HEK293 (cell line): Measurements from ENCODE around the gene C19orf12.

Experiments used
- CTCF ChIA-PET: fragments of 350-600 bp; formaldehyde crosslinking; extraction: SDS; loops from one replicate; lab custom pipeline; 2021; ENCODE audit warnings: antibody characterized with exemption; lab: Yijun Ruan, JAX
- POLR2A ChIA-PET: fragments of 300-600 bp; formaldehyde crosslinking; extraction: SDS; loops from one replicate; lab custom pipeline; 2020; ENCODE audit warnings: antibody characterized with exemption, inconsistent platforms; lab: Yijun Ruan, JAX
- H3K27ac ChIP-seq: fragments of 200-500 bp; sonication (Bioruptor generic); 2 replicates; pipeline ENCODE4 v1.5.1; 2014; ENCODE audit warnings: low read depth, low read length, control low read depth, inconsistent platforms; ENCODE audit errors: extremely low read depth
- H3K36me3 ChIP-seq, 2 experiments: fragments of 200-500 bp in 1 of 2; sonication (Bioruptor generic) in 1 of 2; 1 replicate in 1 of 2; 2 replicates in 1 of 2; pipeline ENCODE4 v1.5.1; 2014 to 2017; ENCODE audit warnings: inconsistent platforms in 2 of 2, low read length in 2 of 2; ENCODE audit not compliant: control insufficient read depth in 2 of 2, insufficient read depth in 1 of 2
- H3K4me1 ChIP-seq: fragments of 200-500 bp; sonication (Bioruptor generic); 2 replicates; pipeline ENCODE4 v1.5.1; 2014; ENCODE audit warnings: mild to moderate bottlenecking, low read length, inconsistent platforms; ENCODE audit not compliant: control insufficient read depth, insufficient read depth
- H3K4me3 ChIP-seq: 2 replicates; pipeline ENCODE4 v1.5.1; 2011; ENCODE audit warnings: low read depth, mild to moderate bottlenecking, control low read depth, low read length, moderate library complexity
- H3K9me3 ChIP-seq: fragments of 200-500 bp; sonication (Bioruptor generic); 2 replicates; pipeline ENCODE4 v1.5.1; 2014; ENCODE audit warnings: low read depth, low read length, inconsistent platforms; ENCODE audit not compliant: control insufficient read depth, insufficient read depth
- GLI2 ChIP-seq: fragments of 450-650 bp; formaldehyde crosslinking; IDR thresholded peaks from 2 replicates; pipeline ENCODE4; 2017; ENCODE audit warnings: missing biosample characterization, missing genetic modification characterization, low read depth, borderline replicate concordance
- REST ChIP-seq: fragments of 450-650 bp; formaldehyde crosslinking; IDR thresholded peaks from 2 replicates; pipeline ENCODE4 v1.5.1; 2016; ENCODE audit warnings: missing biosample characterization, missing genetic modification characterization
- SCRT2 ChIP-seq: fragments of 450-650 bp; formaldehyde crosslinking; IDR thresholded peaks from 2 replicates; pipeline ENCODE4 v1.5.1; 2016; ENCODE audit warnings: missing biosample characterization, missing genetic modification characterization
- YY1 ChIP-seq: fragments of 450-650 bp; formaldehyde crosslinking; IDR thresholded peaks from 2 replicates; pipeline ENCODE4 v1.5.1; 2018; ENCODE audit warnings: missing biosample characterization, missing genetic modification characterization
- ZBTB1 ChIP-seq: fragments of 450-650 bp; formaldehyde crosslinking; IDR thresholded peaks from 2 replicates; pipeline ENCODE4 v1.5.1; 2016; ENCODE audit warnings: missing biosample characterization, missing genetic modification characterization
- ZNF112 ChIP-seq: fragments of 450-650 bp; formaldehyde crosslinking; IDR thresholded peaks from 2 replicates; pipeline ENCODE4 v1.5.0; 2017; ENCODE audit warnings: missing biosample characterization, missing genetic modification characterization
- ZNF157 ChIP-seq: fragments of 450-650 bp; formaldehyde crosslinking; IDR thresholded peaks from 2 replicates; pipeline ENCODE4 v1.5.1; 2016; ENCODE audit warnings: missing biosample characterization, missing genetic modification characterization
- ZNF174 ChIP-seq: fragments of 450-650 bp; formaldehyde crosslinking; IDR thresholded peaks from 2 replicates; pipeline ENCODE4 v1.5.0; 2017; ENCODE audit warnings: missing biosample characterization, mild to moderate bottlenecking, missing genetic modification characterization
- ZNF248 ChIP-seq: fragments of 450-650 bp; formaldehyde crosslinking; IDR thresholded peaks from 2 replicates; pipeline ENCODE4 v1.5.1; 2017; ENCODE audit warnings: missing biosample characterization, missing genetic modification characterization
- ZNF274 ChIP-seq, 2 experiments: fragments of 200-500 bp in 1 of 2; fragments of 450-650 bp in 1 of 2; sonication (Bioruptor generic) in 1 of 2; formaldehyde crosslinking in 1 of 2; IDR thresholded peaks; 2 replicates each; pipeline versions ENCODE4 v1.5.1 to v1.6.1; 2014 to 2016; ENCODE audit warnings: borderline replicate concordance in 1 of 2, inconsistent platforms in 1 of 2, low read length in 1 of 2, missing biosample characterization in 1 of 2, missing genetic modification characterization in 1 of 2
- ZNF37A ChIP-seq: fragments of 450-650 bp; IDR thresholded peaks from 2 replicates; pipeline ENCODE4 v1.5.1; 2018; ENCODE audit warnings: missing biosample characterization, missing genetic modification characterization
- ZNF529 ChIP-seq: fragments of 450-650 bp; formaldehyde crosslinking; IDR thresholded peaks from 2 replicates; pipeline ENCODE4 v1.5.1; 2017; ENCODE audit warnings: missing genetic modification characterization, missing biosample characterization; ENCODE audit not compliant: insufficient replicate concordance
- ZNF654 ChIP-seq: fragments of 450-650 bp; formaldehyde crosslinking; IDR thresholded peaks from 2 replicates; pipeline ENCODE4 v1.5.1; 2016; ENCODE audit warnings: low read depth, missing biosample characterization, missing genetic modification characterization
- TF ChIP-seq, protein P1 (sequence below): fragments of 450-650 bp; formaldehyde crosslinking; IDR thresholded peaks from 2 replicates; pipeline ENCODE4 v1.5.1; 2017; ENCODE audit warnings: missing biosample characterization, missing genetic modification characterization
- TF ChIP-seq, protein P2 (sequence below): IDR thresholded peaks from 2 replicates; pipeline ENCODE4 v1.6.1; 2011; ENCODE audit warnings: mild to moderate bottlenecking, low read depth, low read length, borderline replicate concordance
- TF ChIP-seq, protein P3 (sequence below): fragments of 450-650 bp; formaldehyde crosslinking; IDR thresholded peaks from 2 replicates; pipeline ENCODE4 v1.5.1; 2017; ENCODE audit warnings: missing biosample characterization, mild to moderate bottlenecking, missing genetic modification characterization, moderate library complexity
- TF ChIP-seq, protein P4 (sequence below): fragments of 450-650 bp; formaldehyde crosslinking; IDR thresholded peaks from 2 replicates; pipeline ENCODE4 v1.5.1; 2016; ENCODE audit warnings: missing biosample characterization, missing genetic modification characterization

C19orf12 gene

GRCh38 chr19:29658221-29658991 lies 56.7 kb downstream of the C19orf12 start (continued):
- TF ChIP-seq, protein P1, sequence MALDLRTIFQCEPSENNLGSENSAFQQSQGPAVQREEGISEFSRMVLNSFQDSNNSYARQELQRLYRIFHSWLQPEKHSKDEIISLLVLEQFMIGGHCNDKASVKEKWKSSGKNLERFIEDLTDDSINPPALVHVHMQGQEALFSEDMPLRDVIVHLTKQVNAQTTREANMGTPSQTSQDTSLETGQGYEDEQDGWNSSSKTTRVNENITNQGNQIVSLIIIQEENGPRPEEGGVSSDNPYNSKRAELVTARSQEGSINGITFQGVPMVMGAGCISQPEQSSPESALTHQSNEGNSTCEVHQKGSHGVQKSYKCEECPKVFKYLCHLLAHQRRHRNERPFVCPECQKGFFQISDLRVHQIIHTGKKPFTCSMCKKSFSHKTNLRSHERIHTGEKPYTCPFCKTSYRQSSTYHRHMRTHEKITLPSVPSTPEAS (tag by site-specific recombination) = peak; percentile 55; the same call in 1 of the 2 replicates
- TF ChIP-seq, protein P2, sequence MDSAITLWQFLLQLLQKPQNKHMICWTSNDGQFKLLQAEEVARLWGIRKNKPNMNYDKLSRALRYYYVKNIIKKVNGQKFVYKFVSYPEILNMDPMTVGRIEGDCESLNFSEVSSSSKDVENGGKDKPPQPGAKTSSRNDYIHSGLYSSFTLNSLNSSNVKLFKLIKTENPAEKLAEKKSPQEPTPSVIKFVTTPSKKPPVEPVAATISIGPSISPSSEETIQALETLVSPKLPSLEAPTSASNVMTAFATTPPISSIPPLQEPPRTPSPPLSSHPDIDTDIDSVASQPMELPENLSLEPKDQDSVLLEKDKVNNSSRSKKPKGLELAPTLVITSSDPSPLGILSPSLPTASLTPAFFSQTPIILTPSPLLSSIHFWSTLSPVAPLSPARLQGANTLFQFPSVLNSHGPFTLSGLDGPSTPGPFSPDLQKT = no peak
- no peak for TF ChIP-seq ZNF529 (tag by site-specific recombination)
- TF ChIP-seq ZBTB1 (tag by site-specific recombination) = no peak
- TF ChIP-seq ZNF248 (tag by site-specific recombination) = no peak
- no peak for TF ChIP-seq ZNF174 (tag by site-specific recombination)
- TF ChIP-seq, protein P3, sequence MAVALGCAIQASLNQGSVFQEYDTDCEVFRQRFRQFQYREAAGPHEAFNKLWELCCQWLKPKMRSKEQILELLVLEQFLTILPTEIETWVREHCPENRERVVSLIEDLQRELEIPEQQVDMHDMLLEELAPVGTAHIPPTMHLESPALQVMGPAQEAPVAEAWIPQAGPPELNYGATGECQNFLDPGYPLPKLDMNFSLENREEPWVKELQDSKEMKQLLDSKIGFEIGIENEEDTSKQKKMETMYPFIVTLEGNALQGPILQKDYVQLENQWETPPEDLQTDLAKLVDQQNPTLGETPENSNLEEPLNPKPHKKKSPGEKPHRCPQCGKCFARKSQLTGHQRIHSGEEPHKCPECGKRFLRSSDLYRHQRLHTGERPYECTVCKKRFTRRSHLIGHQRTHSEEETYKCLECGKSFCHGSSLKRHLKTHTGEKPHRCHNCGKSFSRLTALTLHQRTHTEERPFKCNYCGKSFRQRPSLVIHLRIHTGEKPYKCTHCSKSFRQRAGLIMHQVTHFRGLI (tag by site-specific recombination) = no peak
- TF ChIP-seq REST (tag by site-specific recombination) = no peak
- TF ChIP-seq, all 188 proteins: peak for 5

GRCh38 chr19:29655648-29656335 lies 59.3 kb downstream of the C19orf12 start:
- CTCF ChIA-PET = interaction anchor here (0.6 to 1.6 kb wide), 3 partner anchors 10 to 23 kb away, joined by 4 to 5 read pairs (median 4); partner anchors contain the start of gene PLEKHF1
- H3K4me3 ChIP-seq = no peak overlapping the region
- peaks cover 5% of the 10 kb centered on the region for H3K9me3 ChIP-seq
- H3K4me1 ChIP-seq = peaks cover 2% of the 10 kb centered on the region
- H3K36me3 ChIP-seq = no peaks in the 10 kb centered on the region
- POLR2A ChIA-PET = interaction anchor here (1.2 kb wide), 1 partner anchor 45 kb away, joined by 3 read pairs; no protein-coding TSS in a partner anchor
- TF ChIP-seq YY1 (tag by site-specific recombination) (0 out of 2 replicates have a peak, but pooled peaks have one; percentile 7), GLI2 (tag by site-specific recombination) (no peak), ZNF37A (tag by site-specific recombination) (no peak), ZNF112 (tag by site-specific recombination) (no peak), SCRT2 (tag by site-specific recombination) (no peak), ZNF654 (no peak), ZNF157 (tag by site-specific recombination) (peak; percentile 53; the same call in 1 of the 2 replicates), ZNF274 (IDR thresholded peaks at IDR 0.05; ENCODE audit: low read length) (no peak), ZNF274 (tag by site-specific recombination; IDR thresholded peaks at IDR 0.05; ENCODE audit: borderline replicate concordance) (no peak)
- TF ChIP-seq, protein P4, sequence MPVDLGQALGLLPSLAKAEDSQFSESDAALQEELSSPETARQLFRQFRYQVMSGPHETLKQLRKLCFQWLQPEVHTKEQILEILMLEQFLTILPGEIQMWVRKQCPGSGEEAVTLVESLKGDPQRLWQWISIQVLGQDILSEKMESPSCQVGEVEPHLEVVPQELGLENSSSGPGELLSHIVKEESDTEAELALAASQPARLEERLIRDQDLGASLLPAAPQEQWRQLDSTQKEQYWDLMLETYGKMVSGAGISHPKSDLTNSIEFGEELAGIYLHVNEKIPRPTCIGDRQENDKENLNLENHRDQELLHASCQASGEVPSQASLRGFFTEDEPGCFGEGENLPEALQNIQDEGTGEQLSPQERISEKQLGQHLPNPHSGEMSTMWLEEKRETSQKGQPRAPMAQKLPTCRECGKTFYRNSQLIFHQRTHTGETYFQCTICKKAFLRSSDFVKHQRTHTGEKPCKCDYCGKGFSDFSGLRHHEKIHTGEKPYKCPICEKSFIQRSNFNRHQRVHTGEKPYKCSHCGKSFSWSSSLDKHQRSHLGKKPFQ (tag by site-specific recombination) = no peak
- TF ChIP-seq, all 188 proteins: peak for 2
- no peak overlapping the region for H3K27ac ChIP-seq
